Stimulated activated naive CD8-positive, alpha-beta T cell treated with anti-CD3 and anti-CD28 coated beads, Interleukin-15, Interleukin-2, amounts not matched to agents 100 U/mL and 50 U/mL, for 24 hours (primary cell): Measurements from ENCODE around the gene KRTAP4-5.
"Not testable (repeated sequence)": the region's sequence is repeated elsewhere in the genome, so short reads cannot be mapped to it uniquely, and the experiment has no call there.

ENCODE experiments used
- ATAC-seq: fragments of 150-1000 bp; cut with Tn5 transposase; one replicate; pipeline ENCODE4 v1.10.0; 2021
- DNase-seq: peaks from one replicate; pipeline ENCODE4 v3.0.0; 2021

KRTAP4-5 gene

GRCh38 chr17:41149652-41149985, at the start of gene KRTAP4-5:
TSS of gene KRTAP4-5 (minus strand) at chr17:41149825. CDS start at chr17:41149767, 58 bp downstream.
- no peak for ATAC-seq
- no peak for DNase-seq

GRCh38 chr17:41196068-41196467, 46.4 kb upstream of the KRTAP4-5 start:
- ATAC-seq (no peak), DNase-seq (no peak)

- DNase-seq: no peak
- ATAC-seq: no peak
These were observed 40.7 kb upstream of the KRTAP4-5 start for GRCh38 chr17:41190328-41190727.

DNA sequence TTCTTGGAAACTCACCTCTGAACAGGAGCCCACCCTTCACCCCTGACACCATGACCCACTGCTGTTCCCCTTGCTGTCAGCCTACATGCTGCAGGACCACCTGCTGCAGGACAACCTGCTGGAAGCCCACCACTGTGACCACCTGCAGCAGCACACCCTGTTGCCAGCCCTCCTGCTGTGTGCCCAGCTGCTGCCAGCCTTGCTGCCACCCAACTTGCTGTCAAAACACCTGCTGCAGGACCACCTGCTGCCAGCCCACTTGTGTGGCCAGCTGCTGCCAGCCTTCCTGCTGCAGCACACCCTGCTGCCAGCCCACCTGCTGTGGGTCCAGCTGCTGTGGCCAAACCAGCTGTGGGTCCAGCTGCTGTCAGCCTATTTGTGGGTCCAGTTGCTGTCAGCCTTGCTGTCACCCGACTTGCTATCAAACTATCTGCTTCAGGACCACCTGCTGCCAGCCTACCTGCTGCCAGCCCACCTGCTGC, 40.3 kb upstream of the KRTAP4-5 start, which contains the start of gene KRTAP9-1:
KRTAP9-1 (plus strand) TSS at position 51 of the 482 bp plus-strand sequence; CDS start at position 51, 0 bp downstream.
- DNase-seq, ATAC-seq: not testable (repeated sequence)

DNA sequence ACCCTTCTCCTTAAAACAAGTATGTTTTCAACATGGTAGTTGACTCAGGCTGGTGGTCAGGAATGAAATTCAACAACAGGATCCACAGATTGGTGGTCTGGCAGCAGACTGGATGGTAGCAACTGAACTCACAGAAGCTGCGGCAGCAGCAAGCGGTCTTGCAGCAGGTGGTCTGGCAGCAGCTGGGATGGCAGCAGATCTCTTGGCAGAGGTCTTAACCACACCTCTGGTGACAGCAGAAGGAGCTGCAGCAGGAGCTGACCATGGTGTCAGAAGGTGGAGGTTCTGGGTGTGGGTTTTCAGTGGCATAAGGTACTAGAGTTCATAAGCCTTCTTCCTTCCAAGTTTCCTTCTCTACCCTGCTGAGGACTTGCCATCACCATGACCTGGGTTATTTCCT, 37.2 kb upstream of the KRTAP4-5 start:
- no peak for DNase-seq
- ATAC-seq: no peak

GRCh38 chr17:41185001-41185400, 35.4 kb upstream of the KRTAP4-5 start:
- DNase-seq (no peak), ATAC-seq (no peak)

GRCh38 chr17:41184480-41184961, 34.9 kb upstream of the KRTAP4-5 start, which contains the start of gene KRTAP4-1:
TSS of gene KRTAP4-1 (minus strand) at chr17:41184911. CDS start at chr17:41184854, 57 bp downstream.
- no peak for DNase-seq
- no peak for ATAC-seq

GRCh38 chr17:41178843-41179616, 29.4 kb upstream of the KRTAP4-5 start:
- no peak for DNase-seq
- ATAC-seq: no peak

GRCh38 chr17:41178341-41178740, 28.7 kb upstream of the KRTAP4-5 start:
- DNase-seq: no peak
- ATAC-seq: no peak

DNA sequence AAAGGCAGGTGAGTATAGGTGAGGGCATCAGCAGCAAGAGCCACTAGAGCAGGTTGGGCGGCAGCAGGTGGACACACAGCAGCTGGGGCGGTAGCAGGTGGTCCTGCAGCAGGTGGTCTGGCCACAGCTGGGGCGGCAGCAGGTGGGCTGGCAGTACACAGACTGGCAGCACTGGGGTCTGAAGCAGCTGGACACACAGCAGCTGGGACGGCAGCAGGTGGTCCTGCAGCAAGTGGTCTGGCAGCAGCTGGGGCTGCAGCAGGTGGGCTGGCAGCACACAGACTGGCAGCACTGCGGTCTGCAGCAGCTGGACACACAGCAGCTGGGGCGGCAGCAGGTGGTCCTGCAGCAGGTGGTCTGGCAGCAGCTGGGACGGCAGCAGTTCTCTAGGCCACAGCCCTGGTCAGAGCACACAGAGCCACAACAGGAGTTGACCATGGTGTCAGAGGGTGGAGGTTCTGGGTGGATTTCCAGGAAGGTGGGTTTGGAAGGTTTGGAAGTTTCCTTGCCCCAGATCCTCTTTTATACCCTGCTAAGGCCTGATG, 28.2 kb upstream of the KRTAP4-5 start, which contains the start of gene KRTAP4-2:
KRTAP4-2 (minus strand) TSS at position 495 of the 545 bp plus-strand sequence; CDS start at position 438, 57 bp downstream.
- ATAC-seq: no peak
- DNase-seq: no peak

DNA sequence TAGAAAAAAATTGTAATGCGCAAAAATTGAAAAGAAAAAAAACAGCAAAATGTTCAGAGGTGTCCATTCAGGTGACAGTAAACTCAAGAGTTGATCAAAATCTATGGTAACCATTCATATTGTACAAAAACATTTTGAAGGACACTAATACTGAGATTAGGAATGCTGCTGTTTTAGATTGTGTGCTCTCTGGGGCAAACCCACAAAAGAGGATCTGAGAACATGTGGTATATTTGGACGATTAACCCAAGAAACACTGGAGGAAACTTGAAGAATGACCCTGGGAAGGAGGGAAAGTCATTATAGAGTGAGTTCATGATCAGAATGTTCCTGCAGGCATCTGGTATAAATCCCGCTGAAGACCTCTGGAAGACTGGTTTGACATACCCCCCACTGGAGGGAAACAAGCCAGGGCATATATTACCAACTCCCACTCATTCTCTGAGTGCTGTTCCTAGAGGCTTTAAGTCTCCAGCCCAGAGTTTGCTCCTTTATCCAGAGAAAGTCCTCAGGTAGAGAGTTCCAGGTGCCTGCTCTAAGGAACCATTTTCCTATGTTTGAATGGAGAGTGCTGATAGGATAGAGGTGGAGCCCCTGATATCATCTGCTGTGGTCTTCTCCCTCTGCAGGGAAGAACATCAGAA, 27.2 kb upstream of the KRTAP4-5 start:
- DNase-seq (no peak), ATAC-seq (no peak)

DNA sequence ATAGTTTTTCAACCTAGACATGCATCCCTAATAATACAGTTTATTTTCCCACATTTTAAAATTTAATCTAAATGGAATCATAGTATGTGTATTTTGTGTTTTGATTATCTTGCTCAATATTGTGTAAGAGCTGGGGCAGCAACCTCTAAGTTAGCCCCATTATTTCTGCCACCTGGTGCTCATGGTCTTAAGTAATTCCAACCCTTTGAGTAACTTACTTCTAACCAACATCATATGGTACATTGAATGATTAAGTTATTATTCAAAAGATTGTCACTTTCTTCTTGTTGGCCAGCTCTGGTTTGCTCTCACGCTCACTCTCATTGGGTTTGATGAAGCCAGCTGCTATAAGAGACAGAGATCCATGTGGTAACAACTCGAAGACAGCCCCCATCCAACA, 22.3 kb upstream of the KRTAP4-5 start:
- ATAC-seq (no peak), DNase-seq (no peak)

DNA sequence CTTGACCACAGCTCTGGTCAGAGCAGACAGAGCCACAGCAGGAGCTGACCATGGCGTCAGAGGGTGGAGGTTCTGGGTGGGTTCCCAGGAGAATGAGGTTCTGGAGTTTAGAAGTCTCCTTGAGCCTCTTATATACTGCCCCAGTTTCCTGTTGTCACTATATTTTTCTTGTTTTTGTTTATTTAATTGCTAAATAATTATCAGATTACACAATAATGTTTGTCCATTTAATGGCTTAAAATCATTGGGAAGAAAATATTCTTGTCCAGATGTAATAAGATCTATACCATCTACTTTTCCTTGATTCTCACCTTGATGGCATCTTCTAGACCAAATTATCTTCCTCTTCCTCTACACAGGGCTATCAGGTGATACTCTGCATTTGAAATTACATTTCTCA, 18.5 kb upstream of the KRTAP4-5 start, which contains the start of gene KRTAP4-3:
KRTAP4-3 (minus strand) TSS at position 101 of the 400 bp plus-strand sequence; CDS start at position 52, 49 bp downstream.
- no peak for ATAC-seq
- DNase-seq: no peak

DNA sequence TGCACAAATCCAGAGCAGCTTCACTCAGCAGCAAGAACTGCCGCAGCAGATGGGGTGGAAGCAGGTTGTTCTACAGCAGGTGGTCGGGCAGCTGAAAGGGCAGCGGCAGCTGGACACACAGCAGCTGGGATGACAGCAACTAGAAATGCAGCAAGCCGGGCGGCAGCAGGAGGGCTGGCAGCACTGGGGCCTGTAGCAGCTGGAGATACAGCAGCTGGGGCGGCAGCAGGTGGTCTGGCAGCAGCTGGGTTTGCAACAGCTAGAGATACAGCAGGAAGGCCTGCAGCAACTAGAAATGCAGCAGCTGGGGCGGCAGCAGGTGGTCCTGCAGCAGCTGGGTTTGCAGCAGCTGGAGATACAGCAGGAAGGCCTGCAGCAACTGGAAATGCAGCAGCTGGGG, 17.9 kb upstream of the KRTAP4-5 start:
- no peak for ATAC-seq
- DNase-seq: no peak

- ATAC-seq (no peak), DNase-seq (no peak)
These were observed 14.2 kb upstream of the KRTAP4-5 start for GRCh38 chr17:41163828-41164227.

- no peak for DNase-seq
- ATAC-seq: no peak
These were observed 11.0 kb upstream of the KRTAP4-5 start, which contains the start of gene KRTAP4-4 for GRCh38 chr17:41160648-41161047. TSS of gene KRTAP4-4 (minus strand) at chr17:41160748. CDS start at chr17:41160691, 57 bp downstream.

GRCh38 chr17:41160190-41160589, 10.6 kb upstream of the KRTAP4-5 start:
- DNase-seq: not testable (repeated sequence)
- ATAC-seq: peak; percentile 28

- DNase-seq (no peak), ATAC-seq (no peak)
These were observed 4.2 kb upstream of the KRTAP4-5 start for GRCh38 chr17:41153856-41154255.

GRCh38 chr17:41151525-41151924, 1.9 kb upstream of the KRTAP4-5 start:
- DNase-seq (no peak), ATAC-seq (no peak)

DNA sequence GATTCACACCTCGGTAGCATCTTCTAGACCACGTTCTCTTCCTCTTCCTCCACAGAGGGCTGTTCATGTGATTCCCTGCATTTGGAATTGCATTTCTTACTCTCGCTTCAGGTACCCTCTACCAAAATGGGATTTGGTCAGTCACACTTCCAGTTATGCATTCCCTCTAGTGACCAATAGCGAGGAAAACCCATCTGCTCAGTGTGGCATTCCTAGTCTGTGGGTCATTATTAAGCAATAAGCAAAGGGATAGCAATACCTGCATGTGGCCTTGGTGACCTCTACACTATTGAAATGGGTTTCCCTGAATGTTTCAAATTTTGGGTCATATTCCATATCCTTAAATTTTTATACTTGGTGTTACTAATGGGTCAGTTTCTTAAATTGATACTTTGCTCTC, 401 bp upstream of the KRTAP4-5 start:
- ATAC-seq (no peak), DNase-seq (no peak)

DNA sequence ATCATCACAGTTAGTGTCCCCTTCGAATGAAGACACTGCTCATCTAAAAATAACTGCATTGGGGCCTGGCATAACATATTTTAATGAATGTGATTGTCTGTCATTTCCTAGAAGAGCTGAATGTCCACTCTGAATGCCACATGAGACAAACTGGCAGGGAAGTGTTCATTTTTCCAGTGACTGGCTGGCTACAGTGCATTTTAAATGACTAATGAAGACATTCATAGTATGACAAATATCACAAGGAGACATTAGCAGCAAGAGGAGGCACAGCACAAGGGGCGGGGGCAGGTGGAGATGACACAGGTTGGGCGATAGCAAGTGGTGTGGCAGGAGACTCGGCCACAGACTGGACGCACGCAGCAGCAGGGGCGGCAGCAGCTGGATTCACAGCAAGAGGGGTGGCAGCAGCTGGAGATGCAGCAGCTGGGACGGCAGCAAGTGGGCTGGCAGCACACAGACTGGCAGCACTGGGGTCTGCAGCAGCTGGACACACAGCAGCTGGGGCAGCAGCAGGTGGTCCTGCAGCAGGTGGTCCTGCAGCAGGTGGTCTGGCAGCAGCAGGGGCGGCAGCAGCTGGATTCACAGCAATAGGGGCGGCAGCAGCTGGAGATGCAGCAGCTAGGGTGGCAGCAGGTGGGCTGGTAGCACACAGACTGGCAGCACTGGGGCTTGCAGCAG, 514 bp downstream of the KRTAP4-5 start:
- DNase-seq: not testable (repeated sequence)

More for the DNA sequence above, 514 bp downstream of the KRTAP4-5 start:
- ATAC-seq: not testable (repeated sequence)
